Neuronal stem cell (in vitro differentiated cells): ENCODE results near the gene GMPPB. TPM values are rescaled to one million over a fixed set of nuclear protein-coding genes. Genes with fewer than 3 reads are reported as not detected.

Experiments
- DNase-seq: peaks from one replicate; pipeline ENCODE4 v3.0.0-alpha.2; 2013; ENCODE audit warnings: low spot score
- H2AFZ ChIP-seq: one replicate; pipeline ENCODE4 v1.6.1; 2013; ENCODE audit warnings: mild to moderate bottlenecking, low read length, inconsistent platforms
- H2AK5ac ChIP-seq: 2 replicates; pipeline ENCODE4 v1.6.1; 2013; ENCODE audit warnings: low read depth, mild to moderate bottlenecking, inconsistent platforms, low read length, moderate library complexity, mixed read lengths
- H2BK120ac ChIP-seq: 2 replicates; pipeline ENCODE4 v1.6.1; 2013; ENCODE audit warnings: low read depth, mild to moderate bottlenecking, inconsistent platforms, low read length, moderate library complexity, mixed read lengths
- H2BK12ac ChIP-seq: one replicate; pipeline ENCODE4 v1.6.1; 2013; ENCODE audit warnings: low read length, inconsistent platforms
- H2BK15ac ChIP-seq: 2 replicates; pipeline ENCODE4 v1.6.1; 2013; ENCODE audit warnings: mild to moderate bottlenecking, low read length, inconsistent platforms, mixed read lengths
- H2BK5ac ChIP-seq: one replicate; pipeline ENCODE4 v1.6.1; 2013; ENCODE audit warnings: inconsistent platforms, mild to moderate bottlenecking, low read length, moderate library complexity
- H3K14ac ChIP-seq: one replicate; pipeline ENCODE4 v1.6.1; 2013; ENCODE audit warnings: low read length, inconsistent platforms
- H3K18ac ChIP-seq: 2 replicates; pipeline ENCODE4 v1.6.1; 2013; ENCODE audit warnings: low read length, inconsistent platforms
- H3K23ac ChIP-seq: 2 replicates; pipeline ENCODE4 v1.6.1; 2013; ENCODE audit warnings: low read depth, mild to moderate bottlenecking, mixed read lengths, low read length, inconsistent platforms; ENCODE audit not compliant: poor library complexity
- H3K27ac ChIP-seq: replicated peaks from 3 replicates; pipeline ENCODE4 v1.5.1; 2013; ENCODE audit warnings: low read length, inconsistent platforms
- H3K27me3 ChIP-seq, 3 experiments: 2 replicates each; pipeline ENCODE4 v1.6.1; 2013; ENCODE audit warnings: low read length in 3 of 3, mild to moderate bottlenecking in 2 of 3, inconsistent platforms in 1 of 3, low read depth in 1 of 3, mixed read lengths in 1 of 3, moderate library complexity in 1 of 3; ENCODE audit not compliant: control insufficient read depth in 3 of 3, insufficient read depth in 3 of 3
- H3K36me3 ChIP-seq, 2 donors: replicated peaks in 1 of 2; 2 replicates each; pipeline ENCODE4 v1.6.1; 2013; ENCODE audit warnings: low read length in 2 of 2; ENCODE audit not compliant: control insufficient read depth in 2 of 2, insufficient read depth in 2 of 2
- H3K4ac ChIP-seq: 2 replicates; pipeline ENCODE4 v1.6.1; 2013; ENCODE audit warnings: inconsistent platforms, mild to moderate bottlenecking, low read length, moderate library complexity
- H3K4me1 ChIP-seq, 2 donors: 1 replicate in 1 of 2; 2 replicates in 1 of 2; pipeline ENCODE4 v1.6.1; 2013; ENCODE audit warnings: low read length in 2 of 2, low read depth in 1 of 2; ENCODE audit not compliant: control insufficient read depth in 2 of 2, insufficient read depth in 1 of 2
- H3K4me2 ChIP-seq: one replicate; pipeline ENCODE4 v1.6.1; 2013; ENCODE audit warnings: mild to moderate bottlenecking, low read length, inconsistent platforms; ENCODE audit not compliant: insufficient read depth, poor library complexity, severe bottlenecking
- H3K4me3 ChIP-seq, 2 donors: 2 replicates each; pipeline ENCODE4 v1.5.1; 2013; ENCODE audit warnings: low read length in 2 of 2, mild to moderate bottlenecking in 2 of 2, inconsistent platforms in 1 of 2, moderate library complexity in 1 of 2
- H3K79me1 ChIP-seq: one replicate; pipeline ENCODE4 v1.6.1; 2013; ENCODE audit warnings: low read depth, mild to moderate bottlenecking, inconsistent platforms, low read length, moderate library complexity
- H3K9ac ChIP-seq: one replicate; pipeline ENCODE4 v1.6.1; 2013; ENCODE audit warnings: mild to moderate bottlenecking, low read depth, low read length, inconsistent platforms; ENCODE audit not compliant: poor library complexity
- H3K9me3 ChIP-seq, 2 donors: replicated peaks in 1 of 2; 2 replicates each; pipeline versions ENCODE3 to v1.6.1; 2013; ENCODE audit warnings: low read length in 2 of 2, mild to moderate bottlenecking in 2 of 2, inconsistent platforms in 1 of 2, low read depth in 1 of 2, mixed read lengths in 1 of 2, moderate library complexity in 1 of 2; ENCODE audit not compliant: control insufficient read depth in 2 of 2, insufficient read depth in 1 of 2
- H4K8ac ChIP-seq: one replicate; pipeline ENCODE4 v1.6.1; 2013; ENCODE audit warnings: low read depth, mild to moderate bottlenecking, inconsistent platforms, low read length, moderate library complexity
- H4K91ac ChIP-seq: one replicate; pipeline ENCODE4 v1.6.1; 2013; ENCODE audit warnings: low read length, low read depth, mild to moderate bottlenecking, inconsistent platforms; ENCODE audit not compliant: poor library complexity
- WGBS, 2 donors: extraction: QIAGEN DNeasy Blood & Tissue Kit; methylation state at CpG; one replicate each; pipeline ENCODE4 v1.1.7; 2013; ENCODE audit warnings: missing lambda C conversion rate in 2 of 2, mixed read lengths in 1 of 2; ENCODE audit not compliant: insufficient read length in 2 of 2, insufficient replicate concordance in 1 of 2; ENCODE audit errors: extremely low coverage in 2 of 2; 5-methylcytosine and 5-hydroxymethylcytosine counted together
- small RNA-seq: library from polyadenylated mRNA; stranded (forward); fragments of <200 nt; extraction: miRNeasy Mini kit (QIAGEN cat#:217004); gene quantifications from one replicate; pipeline ENCODE3, GENCODE V24; 2013; ENCODE audit not compliant: insufficient read depth

The GMPPB gene

DNA sequence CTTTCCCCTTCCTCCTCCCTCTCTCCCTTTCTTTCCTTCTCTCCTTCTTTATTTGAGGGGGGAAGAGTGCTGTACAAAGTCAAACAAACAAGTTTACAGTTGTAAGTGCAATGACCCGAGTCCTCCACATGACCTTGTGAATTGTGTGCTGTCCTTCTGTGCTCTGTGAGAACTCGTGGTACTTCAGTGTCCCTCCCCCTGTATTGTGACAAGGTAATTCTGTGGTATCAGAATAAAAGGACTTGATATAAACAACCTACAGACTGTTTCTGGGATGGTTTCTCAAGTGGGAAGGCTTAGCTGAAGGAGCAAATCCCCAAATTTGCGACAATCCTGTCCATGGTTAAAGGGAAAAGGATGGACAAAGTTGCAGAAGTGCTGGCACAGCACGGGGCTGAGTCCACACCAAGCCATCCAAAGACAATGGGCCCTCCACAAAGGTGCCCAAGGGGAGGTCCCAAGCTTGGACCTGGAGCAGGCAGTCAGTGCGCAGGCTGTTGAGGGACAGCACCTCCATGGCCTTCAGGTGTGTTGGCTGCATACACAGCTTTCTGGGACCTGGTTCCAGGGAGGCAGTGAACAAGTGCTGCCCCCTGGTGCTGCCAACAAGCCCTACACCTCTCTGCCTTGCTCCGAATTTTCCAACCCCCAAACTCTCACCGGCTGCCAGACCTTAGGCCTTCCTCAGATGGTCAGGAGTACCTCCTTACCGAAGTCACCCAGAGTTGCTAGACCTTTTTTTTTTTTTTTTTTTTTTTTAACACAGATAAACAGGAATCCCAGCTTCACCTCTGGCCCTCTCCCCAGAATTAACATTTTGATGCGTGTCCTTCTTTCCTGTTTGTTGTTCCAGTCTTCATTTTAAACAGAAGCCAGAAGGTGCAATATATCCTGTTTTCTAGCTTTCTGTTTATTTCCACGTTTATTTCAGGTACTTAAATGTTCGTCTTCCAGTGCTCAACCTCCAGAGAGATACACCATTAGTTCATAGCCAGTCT is 52.2 kb downstream of the GMPPB start:
- H3K4me3 ChIP-seq = no peak overlapping the region
- H3K79me1 ChIP-seq = peaks cover 4% of the 10 kb centered on the region
- no peak overlapping the region for H3K9ac ChIP-seq
- H3K18ac ChIP-seq = no peak overlapping the region
- peaks cover 5 to 15% of the 10 kb centered on the region in 2 donors for H3K36me3 ChIP-seq
- no peaks in the 10 kb centered on the region for H3K9me3 ChIP-seq
- peak; percentile 64 for DNase-seq
- no peak overlapping the region for H3K27ac ChIP-seq
- no peaks in the 10 kb centered on the region for H3K27me3 ChIP-seq
- H2BK5ac ChIP-seq = no peak overlapping the region
- H3K4me1 ChIP-seq = peaks cover 9 to 10% of the 10 kb centered on the region in 2 donors
- no peak overlapping the region for H2BK15ac ChIP-seq
- no peak overlapping the region for H2BK12ac ChIP-seq
- H4K8ac ChIP-seq = no peak overlapping the region
- WGBS, 2 donors = no CpG with 5 or more reads among the region's 11 CpGs
- no peak overlapping the region for H3K4me2 ChIP-seq
- no peak overlapping the region for H2BK120ac ChIP-seq
- H2AK5ac ChIP-seq = no peak overlapping the region
- no peak overlapping the region for H4K91ac ChIP-seq
- no peak overlapping the region for H2AFZ ChIP-seq
- no peak overlapping the region for H3K4ac ChIP-seq
- H3K23ac ChIP-seq = no peak overlapping the region
- no peak overlapping the region for H3K14ac ChIP-seq

DNA sequence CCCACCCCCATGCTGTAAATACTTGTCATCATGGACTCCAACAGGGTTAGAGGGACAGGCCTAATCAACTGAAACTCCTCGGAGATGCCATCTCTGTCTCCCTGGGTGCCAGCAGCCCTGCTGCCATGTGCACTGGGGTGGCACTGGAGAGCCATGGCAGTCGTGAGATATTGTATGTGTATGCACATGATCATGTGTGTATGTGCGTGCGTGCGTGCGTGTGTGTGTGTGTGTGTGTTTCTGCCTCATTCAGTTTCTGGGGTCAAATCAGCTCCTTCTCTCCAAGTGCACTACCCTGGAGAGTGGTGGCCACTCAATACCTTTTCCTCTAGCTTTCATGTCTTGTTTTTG is 52.8 kb downstream of the GMPPB start:
- Histone ChIP-seq H3K4me3 (no peak overlapping the region), H2AK5ac (no peak overlapping the region), H3K79me1 (peaks cover 4% of the 10 kb centered on the region), H3K4me2 (no peak overlapping the region), H3K36me3 (peaks cover 2 to 8% of the 10 kb centered on the region in 2 donors), H3K4ac (no peak overlapping the region), H3K27ac (no peak overlapping the region), H3K9me3 (no peaks in the 10 kb centered on the region), H2AFZ (no peak overlapping the region), H3K18ac (no peak overlapping the region), H2BK12ac (no peak overlapping the region), H2BK120ac (no peak overlapping the region), H3K14ac (no peak overlapping the region), H3K27me3 (no peaks in the 10 kb centered on the region), H4K8ac (no peak overlapping the region), H3K4me1 (peaks cover 9 to 10% of the 10 kb centered on the region in 2 donors), H3K9ac (no peak overlapping the region), H2BK5ac (no peak overlapping the region), H4K91ac (no peak overlapping the region), H2BK15ac (no peak overlapping the region), H3K23ac (no peak overlapping the region)
- DNase-seq = no peak
- no CpG with 5 or more reads among the region's 6 CpGs for whole genome bisulfite sequencing, 2 donors

Small RNAs within 50 kb of the gene (small RNA-seq; reads per million reads assigned to genes)
- gene AMIGO3 (not detected), gene COX6CP14 (not detected)
